Measurements from ENCODE around the gene OST4. TPM values are rescaled to one million over a fixed set of nuclear protein-coding genes. Genes with fewer than 3 reads are reported as not detected.
A peak's percentile ranks its signal among the peaks of the same experiment; 100 is the strongest.

OST4 gene
- polyA plus RNA-seq, 3 donors, result 209 to 635 (median 615) TPM

- Mint-ChIP-seq H3K9me3 (no peaks in the 10 kb centered on the region), H3K36me3 (peaks cover 0 to under 1% of the 10 kb centered on the region in 2 donors), H3K4me3 (peak overlapping the region; percentile 84 to 93), H3K4me1 (peaks cover 21% of the 10 kb centered on the region), H3K27me3 (ENCODE audit: low read depth in 3 of 3) (peaks cover 0 to 3% (median 3%) of the 10 kb centered on the region in 3 donors), H3K27ac (peak overlapping the region; percentile 80 to 96 (median 90))
- DNase-seq, result peak; percentile 51 to 76 (median 66)
- Histone ChIP-seq H3K79me2 (ENCODE audit: insufficient read depth, low read length) (no peaks in the 10 kb centered on the region), H3K4me2 (replicated peaks; ENCODE audit: extremely low read depth, low read length, poor library complexity, severe bottlenecking) (peak overlapping the region; percentile 87), H3K9me3 (replicated peaks in 1 of 2; ENCODE audit: control insufficient read depth in 1 of 2, insufficient read depth in 1 of 2, low read length in 2 of 2) (no peaks in the 10 kb centered on the region), H3K4me1 (ENCODE audit: control insufficient read depth in 1 of 2, insufficient read depth in 2 of 2, low read length in 2 of 2) (peaks cover 23 to 24% of the 10 kb centered on the region in 2 donors), H2AFZ (ENCODE audit: insufficient read depth, low read depth, low read length, poor library complexity, severe bottlenecking) (peak overlapping the region; percentile 97), H3K27ac (ENCODE audit: low read depth in 1 of 2, low read length in 2 of 2) (peak overlapping the region; percentile 21 to 77), H4K20me1 (ENCODE audit: insufficient read depth, low read length) (no peaks in the 10 kb centered on the region), H3K36me3 (replicated peaks in 1 of 2; ENCODE audit: control insufficient read depth in 1 of 2, insufficient read depth in 2 of 2, low read length in 2 of 2) (no peaks in the 10 kb centered on the region), H3K9ac (ENCODE audit: insufficient read depth, low read length, poor library complexity, severe bottlenecking) (no peak overlapping the region), H3K27me3 (ENCODE audit: control insufficient read depth in 2 of 2, insufficient read depth in 2 of 2, low read length in 2 of 2) (no peaks in the 10 kb centered on the region), H3K4me3 (replicated peaks in 1 of 3; ENCODE audit: low read depth in 2 of 3, low read length in 3 of 3) (peak overlapping the region in 1 of 3 experiments; percentile 78)
- TF ChIP-seq CTCF (IDR thresholded peaks at IDR 0.05), result no peak
- intact Hi-C loops (cut with micrococcal nuclease), result loop anchor here (5.0 kb wide), 4 partner anchors 35 to 205 kb away; partner anchors contain the start of genes PREB (in 2 of the 2), ATRAID (in 1 of the 2), SLC5A6 (in 1 of the 2) and TRIM54 (in 1 of the 2)
- 0% methylated on average over 1 of the region's 3 CpGs for WGBS (ENCODE audit: insufficient coverage)
These were observed 25.4 kb upstream of the OST4 start for GRCh38 chr2:27096748-27097297.

GRCh38 chr2:27095745-27096651 lies 24.5 kb upstream of the OST4 start:
- no peaks in the 10 kb centered on the region for H3K9me3 Mint-ChIP-seq
- peaks cover 23 to 24% of the 10 kb centered on the region in 2 donors for H3K4me1 ChIP-seq (ENCODE audit: control insufficient read depth in 1 of 2, insufficient read depth in 2 of 2, low read length in 2 of 2)
- H3K27me3 Mint-ChIP-seq (ENCODE audit: low read depth in 3 of 3), result peaks cover 0 to 3% (median 3%) of the 10 kb centered on the region in 3 donors
- H4K20me1 ChIP-seq (ENCODE audit: insufficient read depth, low read length), result no peaks in the 10 kb centered on the region
- peak overlapping the region; percentile 21 to 77 for H3K27ac ChIP-seq (ENCODE audit: low read depth in 1 of 2, low read length in 2 of 2)
- TF ChIP-seq CTCF (IDR thresholded peaks at IDR 0.05), result no peak
- peaks cover 0 to 3% of the 10 kb centered on the region in 2 donors for H3K36me3 Mint-ChIP-seq
- peak overlapping the region; percentile 84 to 93 for H3K4me3 Mint-ChIP-seq
- no peaks in the 10 kb centered on the region for H3K27me3 ChIP-seq (ENCODE audit: control insufficient read depth in 2 of 2, insufficient read depth in 2 of 2, low read length in 2 of 2)
- H3K4me3 ChIP-seq (replicated peaks in 1 of 3; ENCODE audit: low read depth in 2 of 3, low read length in 3 of 3), result peak overlapping the region; percentile 44 to 78 (median 48)
- 54% methylated on average over 4 of the region's 18 CpGs for WGBS (ENCODE audit: insufficient coverage)
- peak overlapping the region; percentile 80 to 96 (median 90) for H3K27ac Mint-ChIP-seq
- H3K36me3 ChIP-seq (replicated peaks in 1 of 2; ENCODE audit: control insufficient read depth in 1 of 2, insufficient read depth in 2 of 2, low read length in 2 of 2), result no peaks in the 10 kb centered on the region
- intact Hi-C loops (cut with micrococcal nuclease), result loop anchor here (5.0 kb wide), 4 partner anchors 36 to 206 kb away; partner anchors contain the start of genes PREB (in 2 of the 2), ATRAID (in 1 of the 2), SLC5A6 (in 1 of the 2) and TRIM54 (in 1 of the 2)
- H3K9me3 ChIP-seq (replicated peaks in 1 of 2; ENCODE audit: control insufficient read depth in 1 of 2, insufficient read depth in 1 of 2, low read length in 2 of 2), result no peaks in the 10 kb centered on the region
- no peak overlapping the region for H3K9ac ChIP-seq (ENCODE audit: insufficient read depth, low read length, poor library complexity, severe bottlenecking)
- peak overlapping the region; percentile 87 for H3K4me2 ChIP-seq (replicated peaks; ENCODE audit: extremely low read depth, low read length, poor library complexity, severe bottlenecking)
- peak overlapping the region; percentile 97 for H2AFZ ChIP-seq (ENCODE audit: insufficient read depth, low read depth, low read length, poor library complexity, severe bottlenecking)
- peaks cover 21% of the 10 kb centered on the region for H3K4me1 Mint-ChIP-seq
- peak; percentile 48 to 65 (median 55) for DNase-seq
- H3K79me2 ChIP-seq (ENCODE audit: insufficient read depth, low read length), result no peaks in the 10 kb centered on the region

Measured in CD14-positive monocyte (primary cell).